Thyroid gland (tissue), 4 donors: ENCODE measurements around the gene MAP3K9. TPM values are rescaled to one million over a fixed set of nuclear protein-coding genes. Genes with fewer than 3 reads are reported as not detected.

Experiments
- DNase-seq, 2 donors: peaks; one replicate each; pipeline ENCODE4 v3.0.0-alpha.2; 2019
- H3K27ac ChIP-seq, 3 donors: fragments of 200-600 bp; sonication (generic); 1 replicate in 2 of 3; 2 replicates in 1 of 3; pipeline ENCODE4 v1.5.1; 2016 to 2019; ENCODE audit warnings: mild to moderate bottlenecking in 1 of 3, moderate library complexity in 1 of 3
- H3K27me3 ChIP-seq: fragments of 200-600 bp; sonication (generic); one replicate; pipeline ENCODE4 v1.5.1; 2019
- H3K36me3 ChIP-seq, 2 donors: fragments of 200-600 bp; sonication (generic); one replicate each; pipeline ENCODE4 v1.5.1; 2016 to 2019
- H3K4me1 ChIP-seq, 2 donors: fragments of 200-600 bp; sonication (generic); one replicate each; pipeline ENCODE4 v1.5.1; 2017 to 2019
- H3K4me3 ChIP-seq, 3 donors: fragments of 200-600 bp; sonication (generic); replicated peaks in 1 of 3; 1 replicate in 2 of 3; 2 replicates in 1 of 3; pipeline ENCODE4 v1.5.1; 2016; ENCODE audit warnings: mild to moderate bottlenecking in 1 of 3
- H3K9me3 ChIP-seq: fragments of 200-600 bp; sonication (generic); one replicate; pipeline ENCODE4 v1.5.1; 2017
- CTCF ChIP-seq, 6 experiments: fragments of 200-600 bp in 3 of 6; fragments of 450-650 bp in 3 of 6; sonication (generic) in 3 of 6; IDR thresholded peaks; one replicate each; pipeline ENCODE4 v1.5.1; 2016 to 2019; ENCODE audit warnings: antibody characterized with exemption in 6 of 6, mild to moderate bottlenecking in 2 of 6, inconsistent platforms in 1 of 6, moderate library complexity in 1 of 6
- POLR2A ChIP-seq, 2 donors: fragments of 450-650 bp; IDR thresholded peaks; one replicate each; pipeline ENCODE4 v1.6.1; 2017; ENCODE audit warnings: antibody characterized with exemption in 2 of 2, mild to moderate bottlenecking in 2 of 2, moderate library complexity in 1 of 2
- WGBS, 2 donors: methylation state at CpG; one replicate each; pipeline ENCODE4 v1.1.5; 2017; 5-methylcytosine and 5-hydroxymethylcytosine counted together
- intact Hi-C: fragments of 100-400 bp; cut with DNase I; formaldehyde crosslinking; loops from one replicate; pipeline ENCODE4 v1.15.1; 2023
- total RNA-seq, 4 donors: library from RNA; depleted of rRNA; stranded (reverse); fragments of >200 nt; gene quantifications; one replicate each; pipeline ENCODE4 v1.2.3, GENCODE V29; 2016

The MAP3K9 gene
- total RNA-seq, 4 donors from 2014 or later, result 7.7 to 19.7 (median 11.9) TPM

GRCh38 chr14:70755655-70756054, 53.7 kb downstream of the MAP3K9 start:
- no peak for TF ChIP-seq POLR2A (IDR thresholded peaks at IDR 0.05)
- no peak for TF ChIP-seq CTCF (IDR thresholded peaks at IDR 0.05)
- DNase-seq, result no peak
- Histone ChIP-seq H3K36me3 (peaks cover 0 to 1% of the 10 kb centered on the region in 2 donors), H3K27me3 (no peaks in the 10 kb centered on the region), H3K4me1 (peaks cover 18 to 37% of the 10 kb centered on the region in 2 donors), H3K4me3 (no peak overlapping the region), H3K9me3 (no peaks in the 10 kb centered on the region), H3K27ac (peak overlapping the region; percentile 73 to 78 (median 75))
- intact Hi-C loops, result no loop called here

GRCh38 chr14:70754991-70755390, 54.3 kb downstream of the MAP3K9 start:
- peaks cover 18 to 37% of the 10 kb centered on the region in 2 donors for H3K4me1 ChIP-seq
- DNase-seq, result peak; percentile 91 to 93
- H3K27ac ChIP-seq, result peak overlapping the region; percentile 73 to 78 (median 75)
- no peaks in the 10 kb centered on the region for H3K9me3 ChIP-seq
- no peaks in the 10 kb centered on the region for H3K27me3 ChIP-seq
- no peak overlapping the region for H3K4me3 ChIP-seq
- no peaks in the 10 kb centered on the region for H3K36me3 ChIP-seq
- intact Hi-C loops, result no loop called here
- TF ChIP-seq CTCF (IDR thresholded peaks at IDR 0.05) (no peak), POLR2A (IDR thresholded peaks at IDR 0.05) (no peak)
- 27 to 38% methylated on average over 3 of the region's 3 CpGs for WGBS, 2 donors

GRCh38 chr14:70753518-70753953, 55.8 kb downstream of the MAP3K9 start:
- H3K27me3 ChIP-seq, result no peaks in the 10 kb centered on the region
- intact Hi-C loops, result no loop called here
- WGBS, 2 donors, result 48 to 62% methylated on average over 4 of the region's 4 CpGs
- no peaks in the 10 kb centered on the region for H3K9me3 ChIP-seq
- no peak overlapping the region for H3K4me3 ChIP-seq
- TF ChIP-seq CTCF (IDR thresholded peaks at IDR 0.05) (no peak), POLR2A (IDR thresholded peaks at IDR 0.05) (no peak)
- H3K36me3 ChIP-seq, result no peaks in the 10 kb centered on the region
- H3K27ac ChIP-seq, result peak overlapping the region in 2 of 3 donors; percentile 23 to 24
- H3K4me1 ChIP-seq, result peaks cover 21 to 37% of the 10 kb centered on the region in 2 donors
- DNase-seq, result no peak

GRCh38 chr14:70748422-70748821, 60.9 kb downstream of the MAP3K9 start:
- H3K36me3 ChIP-seq, result no peaks in the 10 kb centered on the region
- intact Hi-C loops, result no loop called here
- H3K27ac ChIP-seq, result peak overlapping the region in 1 of 3 donors; percentile 52
- no peak for DNase-seq
- no peaks in the 10 kb centered on the region for H3K9me3 ChIP-seq
- no peak overlapping the region for H3K4me3 ChIP-seq
- TF ChIP-seq CTCF (IDR thresholded peaks at IDR 0.05), result no peak
- TF ChIP-seq POLR2A (IDR thresholded peaks at IDR 0.05), result no peak
- peaks cover 19 to 22% of the 10 kb centered on the region in 2 donors for H3K4me1 ChIP-seq
- H3K27me3 ChIP-seq, result no peaks in the 10 kb centered on the region
- 64 to 73% methylated on average over 3 of the region's 3 CpGs for WGBS, 2 donors

GRCh38 chr14:70744641-70745040, 64.7 kb downstream of the MAP3K9 start:
- Histone ChIP-seq H3K27me3 (no peaks in the 10 kb centered on the region), H3K36me3 (peaks cover 0 to 2% of the 10 kb centered on the region in 2 donors), H3K27ac (peak overlapping the region; percentile 6 to 75 (median 38)), H3K4me1 (peaks cover 26 to 28% of the 10 kb centered on the region in 2 donors), H3K9me3 (no peaks in the 10 kb centered on the region), H3K4me3 (no peak overlapping the region)
- WGBS, 2 donors, result 60 to 84% methylated on average over 1 to 2 of the region's 2 CpGs
- TF ChIP-seq CTCF (IDR thresholded peaks at IDR 0.05) (no peak), POLR2A (IDR thresholded peaks at IDR 0.05) (no peak)
- peak; percentile 19 to 30 for DNase-seq
- intact Hi-C loops, result no loop called here
